Stomach (tissue), 9 donors: ENCODE measurements around the gene PPP2R2C. TPM values are rescaled to one million over a fixed set of nuclear protein-coding genes. Genes with fewer than 3 reads are reported as not detected.

Experiments used
- DNase-seq, 2 donors: peaks; one replicate each; pipeline versions ENCODE4 v3.0.0 to v3.0.0-alpha.2; 2013 to 2019
- H3K27ac ChIP-seq, 5 donors: fragments of 200-600 bp in 4 of 5; sonication (generic) in 4 of 5; one replicate each; pipeline ENCODE4 v1.5.1; 2013 to 2019; ENCODE audit warnings: mild to moderate bottlenecking in 1 of 5, moderate library complexity in 1 of 5
- H3K27me3 ChIP-seq, 3 donors: fragments of 200-600 bp; sonication (generic); one replicate each; pipeline ENCODE4 v1.5.1; 2017 to 2019; ENCODE audit warnings: mixed run types in 1 of 3
- H3K36me3 ChIP-seq, 4 donors: fragments of 200-600 bp; sonication (generic); 1 replicate in 3 of 4; 2 replicates in 1 of 4; pipeline ENCODE4 v1.5.1; 2016 to 2019
- H3K4me1 ChIP-seq, 4 donors: fragments of 200-600 bp; sonication (generic); one replicate each; pipeline ENCODE4 v1.5.1; 2016 to 2019
- H3K4me3 ChIP-seq, 4 donors: fragments of 200-600 bp; sonication (generic) in 3 of 4; one replicate each; pipeline ENCODE4 v1.5.1; 2016 to 2019; ENCODE audit warnings: mild to moderate bottlenecking in 1 of 4
- H3K9me3 ChIP-seq, 4 donors: fragments of 200-600 bp; sonication (generic); one replicate each; pipeline ENCODE4 v1.5.1; 2016 to 2019
- CTCF ChIP-seq, 7 experiments: fragments of 450-650 bp in 4 of 7; fragments of 200-600 bp in 3 of 7; sonication (generic) in 3 of 7; IDR thresholded peaks; one replicate each; pipeline ENCODE4 v1.5.1; 2016 to 2019; ENCODE audit warnings: antibody characterized with exemption in 7 of 7, control low read depth in 2 of 7, mild to moderate bottlenecking in 1 of 7
- EP300 ChIP-seq: sonication (generic); formaldehyde crosslinking; IDR thresholded peaks from one replicate; pipeline ENCODE4 v1.6.1; 2017; ENCODE audit warnings: antibody characterized with exemption
- POLR2A ChIP-seq, 4 donors: fragments of 450-650 bp; IDR thresholded peaks; one replicate each; pipeline ENCODE4 v1.6.1; 2016; ENCODE audit warnings: antibody characterized with exemption in 4 of 4, control low read depth in 2 of 4, mild to moderate bottlenecking in 1 of 4, moderate library complexity in 1 of 4
- POLR2AphosphoS5 ChIP-seq, 3 donors: sonication (generic); formaldehyde crosslinking; IDR thresholded peaks; one replicate each; pipeline ENCODE4 v1.6.1; 2016; ENCODE audit warnings: antibody characterized with exemption in 3 of 3
- WGBS, 5 donors: extraction: QIAGEN DNeasy Blood & Tissue Kit in 3 of 5; methylation state at CpG; one replicate each; pipeline versions ENCODE4 v1.1.5 to v1.1.7; 2013 to 2018; 5-methylcytosine and 5-hydroxymethylcytosine counted together
- intact Hi-C: fragments of 100-400 bp; cut with DNase I; formaldehyde crosslinking; loops from one replicate; pipeline ENCODE4 v1.15.1; 2023; ENCODE audit warnings: low total_unique reads
- polyA plus RNA-seq, 3 donors: library from polyadenylated mRNA; stranded (reverse); fragments of 200-250 nt; gene quantifications; one replicate each; pipeline ENCODE4 v1.2.3, GENCODE V29; 2013
- total RNA-seq, 5 donors: library from RNA; depleted of rRNA; stranded (reverse); fragments of >200 nt; gene quantifications; one replicate each; pipeline versions ENCODE4 v1.1.0 to v1.2.3, GENCODE V29; 2014 to 2016
- donor health status: healthy with polysubstance abuse.
- donor health status: Bipolar disorder and iron deficiency.
- donor health status: healthy.

The PPP2R2C gene
- total and polyA plus RNA-seq, 8 donors: 1.4 to 5.0 (median 1.5) TPM; not detected in 5

- TF ChIP-seq POLR2A (IDR thresholded peaks at IDR 0.05) (no peak), EP300 (no peak), CTCF (IDR thresholded peaks at IDR 0.05) (no peak), POLR2AphosphoS5 (IDR thresholded peaks at IDR 0.05) (no peak)
- Histone ChIP-seq H3K9me3 (peaks cover 0 to 14% (median 0%) of the 10 kb centered on the region in 4 donors), H3K4me3 (no peak overlapping the region), H3K27ac (no peak overlapping the region), H3K4me1 (peaks cover 0 to 11% (median 7%) of the 10 kb centered on the region in 4 donors), H3K27me3 (peaks cover 0 to 66% (median 21%) of the 10 kb centered on the region in 3 donors), H3K36me3 (no peaks in the 10 kb centered on the region)
- intact Hi-C loops: no loop called here
- DNase-seq: no peak
- 64 to 88% (median 83%) methylated on average over 14 to 18 of the region's 18 CpGs for WGBS, 5 donors
These were observed 22.2 kb upstream of the PPP2R2C start for GRCh38 chr4:6494431-6495295.

- peaks cover 0 to 11% (median 7%) of the 10 kb centered on the region in 4 donors for H3K4me1 ChIP-seq
- H3K27me3 ChIP-seq: peaks cover 0 to 61% (median 21%) of the 10 kb centered on the region in 3 donors
- intact Hi-C loops: no loop called here
- H3K9me3 ChIP-seq: peaks cover 0 to 16% (median 3%) of the 10 kb centered on the region in 4 donors
- TF ChIP-seq POLR2AphosphoS5 (IDR thresholded peaks at IDR 0.05) (no peak), POLR2A (IDR thresholded peaks at IDR 0.05) (no peak), EP300 (no peak), CTCF (IDR thresholded peaks at IDR 0.05) (no peak)
- DNase-seq: peak in 1 of 2 donors; percentile 86
- no peaks in the 10 kb centered on the region for H3K36me3 ChIP-seq
- H3K27ac ChIP-seq: no peak overlapping the region
- peak overlapping the region in 1 of 4 donors; percentile 15 for H3K4me3 ChIP-seq
- 15 to 28% (median 21%) methylated on average over 18 to 22 of the region's 22 CpGs for WGBS, 5 donors
These were observed 21.4 kb upstream of the PPP2R2C start for GRCh38 chr4:6493658-6494304.

GRCh38 chr4:6492861-6493657 is 20.6 kb upstream of the PPP2R2C start:
- Histone ChIP-seq H3K27ac (no peak overlapping the region), H3K4me3 (peak overlapping the region in 1 of 4 donors; percentile 15), H3K36me3 (no peaks in the 10 kb centered on the region), H3K27me3 (peaks cover 0 to 57% (median 21%) of the 10 kb centered on the region in 3 donors), H3K9me3 (peaks cover 0 to 23% (median 9%) of the 10 kb centered on the region in 4 donors), H3K4me1 (peaks cover 0 to 11% (median 7%) of the 10 kb centered on the region in 4 donors)
- intact Hi-C loops: no loop called here
- no peak for DNase-seq
- no peak for TF ChIP-seq POLR2AphosphoS5 (IDR thresholded peaks at IDR 0.05)
- no peak for TF ChIP-seq CTCF (IDR thresholded peaks at IDR 0.05)
- no peak for TF ChIP-seq EP300
- TF ChIP-seq POLR2A (IDR thresholded peaks at IDR 0.05): no peak
- whole genome bisulfite sequencing, 5 donors: 49 to 57% (median 49%) methylated on average over 12 to 13 of the region's 13 CpGs
